ENCODE measurements around the gene METTL8. TPM values are rescaled to one million over a fixed set of nuclear protein-coding genes. Genes with fewer than 3 reads are reported as not detected.
"Not testable (repeated sequence)": the region's sequence is repeated elsewhere in the genome, so short reads cannot be mapped to it uniquely, and the experiment has no call there.

Gene METTL8
- total RNA-seq, 2 donors from 2014 or later = 25.6 to 31.0 TPM

GRCh38 chr2:171441470-171441869, 7.7 kb upstream of the METTL8 start:
- ATAC-seq (replicated peaks in 1 of 2) (no peak), DNase-seq (no peak)
- peaks cover 4 to 32% of the 10 kb centered on the region in 2 donors for H3K36me3 Mint-ChIP-seq (ENCODE audit: insufficient read depth in 2 of 2)
- H3K4me1 Mint-ChIP-seq (ENCODE audit: low read depth) = peaks cover 12% of the 10 kb centered on the region
- H3K27me3 Mint-ChIP-seq (ENCODE audit: low read depth) = no peaks in the 10 kb centered on the region
- no peak overlapping the region for H3K4me3 Mint-ChIP-seq
- H3K27ac Mint-ChIP-seq = no peak overlapping the region
- no peaks in the 10 kb centered on the region for H3K9me3 Mint-ChIP-seq

DNA sequence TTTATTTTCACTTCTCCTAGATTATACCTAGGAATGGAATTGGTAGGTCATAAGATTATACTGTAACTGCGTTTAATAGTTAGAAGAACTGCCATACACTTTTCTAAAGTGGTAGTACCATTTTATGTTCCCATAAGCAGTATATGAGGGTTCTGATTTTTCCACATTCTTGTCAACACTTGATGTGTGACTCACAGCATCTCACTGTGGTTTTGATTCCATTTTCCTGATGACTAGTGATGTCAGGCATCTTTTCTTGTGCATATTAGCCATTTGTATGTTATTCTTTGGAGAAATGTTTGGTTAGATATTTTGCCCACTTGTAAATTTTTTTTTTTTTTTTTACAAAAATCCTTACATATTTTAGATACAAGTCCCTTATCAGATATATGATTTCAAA, 2.5 kb upstream of the METTL8 start:
- no peak for DNase-seq
- no peak overlapping the region for H3K27ac Mint-ChIP-seq
- H3K36me3 Mint-ChIP-seq (ENCODE audit: insufficient read depth in 2 of 2) = peaks cover 4 to 38% of the 10 kb centered on the region in 2 donors
- peaks cover 50% of the 10 kb centered on the region for H3K4me1 Mint-ChIP-seq (ENCODE audit: low read depth)
- ATAC-seq (replicated peaks in 1 of 2) = no peak
- H3K4me3 Mint-ChIP-seq = no peak overlapping the region
- H3K27me3 Mint-ChIP-seq (ENCODE audit: low read depth) = no peaks in the 10 kb centered on the region
- no peaks in the 10 kb centered on the region for H3K9me3 Mint-ChIP-seq

DNA sequence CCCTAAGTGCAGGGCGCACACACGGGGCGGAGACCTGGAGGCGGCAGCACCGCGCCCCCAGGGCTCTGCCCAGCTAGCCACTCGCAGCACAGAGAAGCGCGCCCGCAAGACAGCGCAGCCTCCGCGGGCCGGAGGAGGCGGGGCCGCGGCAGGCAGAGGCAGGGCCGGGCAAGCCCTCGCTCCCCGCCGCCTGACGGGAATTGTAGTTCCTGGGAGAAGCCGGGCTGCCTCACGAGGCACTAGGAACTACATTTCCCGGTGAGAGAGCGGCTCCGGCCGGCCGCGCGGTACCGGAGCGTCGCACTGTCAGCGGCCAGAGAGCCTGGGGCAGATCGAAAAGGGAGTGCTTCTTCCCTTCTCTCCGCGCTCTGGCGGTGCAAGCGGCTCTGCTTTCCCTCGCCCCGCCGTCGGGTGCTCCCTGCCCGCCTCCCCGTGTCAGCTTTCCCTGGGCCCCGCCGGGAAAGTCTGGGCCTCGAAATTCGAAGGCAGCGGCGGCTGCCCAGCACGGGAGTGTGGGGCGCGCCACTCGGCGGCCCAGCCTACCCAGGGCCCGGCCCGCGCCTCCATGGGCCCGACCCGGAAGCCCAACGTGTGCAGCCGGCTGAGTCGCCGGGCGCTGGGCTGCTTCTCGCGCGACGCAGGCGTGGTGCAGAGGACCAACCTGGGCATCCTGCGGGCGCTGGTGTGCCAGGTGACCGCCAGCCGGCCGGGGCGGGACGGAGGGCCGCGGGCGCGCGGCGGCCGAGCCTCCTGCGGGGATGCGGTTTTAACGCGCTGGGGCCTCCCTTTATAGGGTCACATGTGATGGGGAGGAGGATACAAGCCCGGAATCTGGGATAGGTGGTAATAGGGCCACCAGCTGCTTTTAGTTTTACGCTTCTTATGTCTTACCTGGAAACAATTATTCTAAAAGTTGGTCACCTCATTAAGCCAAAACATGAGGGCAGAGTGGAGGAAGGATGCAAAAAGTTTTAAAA, 511 bp upstream of the METTL8 start, which contains the start of gene DCAF17:
TSS of gene DCAF17 (plus strand) at position 214 of the 977 bp plus-strand sequence. CDS start at position 566, 352 bp downstream.
- Mint-ChIP-seq H3K27me3 (ENCODE audit: low read depth) (no peaks in the 10 kb centered on the region), H3K9me3 (no peaks in the 10 kb centered on the region), H3K4me3 (peak within 1 kb of the TSS; percentile 98 to 100), H3K36me3 (ENCODE audit: insufficient read depth in 2 of 2) (peaks cover 6 to 40% of the 10 kb centered on the region in 2 donors), H3K27ac (peak within 1 kb of the TSS; percentile 98), H3K4me1 (ENCODE audit: low read depth) (peaks cover 52% of the 10 kb centered on the region)
- DNase-seq (peak; percentile 96 to 97), ATAC-seq (replicated peaks in 1 of 2) (peak; percentile 92 to 93)

- peak in 1 of 2 donors; percentile 10 for ATAC-seq (replicated peaks in 1 of 2)
- Mint-ChIP-seq H3K4me3 (peak overlapping the region; percentile 98 to 100), H3K27me3 (ENCODE audit: low read depth) (no peaks in the 10 kb centered on the region), H3K9me3 (no peaks in the 10 kb centered on the region), H3K27ac (peak overlapping the region; percentile 98), H3K4me1 (ENCODE audit: low read depth) (peaks cover 62% of the 10 kb centered on the region), H3K36me3 (ENCODE audit: insufficient read depth in 2 of 2) (peaks cover 6 to 33% of the 10 kb centered on the region in 2 donors)
- peak; percentile 52 to 54 for DNase-seq
Measured at GRCh38 chr2:171432969-171433762, 624 bp downstream of the METTL8 start.

- ATAC-seq (replicated peaks in 1 of 2) (no peak), DNase-seq (peak in 1 of 2 donors; percentile 16)
- Mint-ChIP-seq H3K27me3 (ENCODE audit: low read depth) (no peaks in the 10 kb centered on the region), H3K4me3 (peak overlapping the region; percentile 98 to 100), H3K4me1 (ENCODE audit: low read depth) (peaks cover 55% of the 10 kb centered on the region), H3K27ac (peak overlapping the region; percentile 98), H3K36me3 (ENCODE audit: insufficient read depth in 2 of 2) (peaks cover 4 to 26% of the 10 kb centered on the region in 2 donors), H3K9me3 (no peaks in the 10 kb centered on the region)
Measured at GRCh38 chr2:171432206-171432968, 1.4 kb downstream of the METTL8 start.

DNA sequence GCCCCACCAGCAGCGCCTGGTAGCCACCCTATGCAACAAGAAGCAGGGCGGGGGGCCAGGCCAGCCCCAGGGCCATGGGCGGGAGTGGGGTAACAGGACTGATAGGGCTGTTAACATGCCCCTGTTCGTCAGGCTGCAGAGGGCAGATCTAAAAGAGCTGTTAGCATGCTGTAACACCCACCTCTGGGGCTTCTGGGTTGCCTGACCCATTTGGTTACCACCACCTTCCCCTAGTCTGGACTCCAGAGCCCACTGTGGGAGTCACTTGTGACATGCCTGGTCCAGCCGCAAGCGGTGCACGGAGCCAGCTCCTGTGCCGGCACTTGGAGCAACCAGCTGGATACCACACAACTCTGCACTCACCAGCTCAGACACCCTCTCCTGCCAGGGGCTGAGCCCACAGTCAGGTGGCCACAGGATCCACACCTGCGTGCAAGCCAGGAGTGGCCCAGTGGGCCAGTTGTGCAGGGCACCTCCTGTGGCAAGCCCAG, 2.1 kb downstream of the METTL8 start:
- H3K27me3 Mint-ChIP-seq (ENCODE audit: low read depth) = no peaks in the 10 kb centered on the region
- peak overlapping the region; percentile 98 to 100 for H3K4me3 Mint-ChIP-seq
- H3K36me3 Mint-ChIP-seq (ENCODE audit: insufficient read depth in 2 of 2) = peaks cover 4 to 27% of the 10 kb centered on the region in 2 donors
- no peak for DNase-seq
- H3K27ac Mint-ChIP-seq = peak overlapping the region; percentile 98
- no peak for ATAC-seq (replicated peaks in 1 of 2)
- H3K9me3 Mint-ChIP-seq = peaks cover 0 to 3% of the 10 kb centered on the region in 2 donors
- peaks cover 53% of the 10 kb centered on the region for H3K4me1 Mint-ChIP-seq (ENCODE audit: low read depth)

DNA sequence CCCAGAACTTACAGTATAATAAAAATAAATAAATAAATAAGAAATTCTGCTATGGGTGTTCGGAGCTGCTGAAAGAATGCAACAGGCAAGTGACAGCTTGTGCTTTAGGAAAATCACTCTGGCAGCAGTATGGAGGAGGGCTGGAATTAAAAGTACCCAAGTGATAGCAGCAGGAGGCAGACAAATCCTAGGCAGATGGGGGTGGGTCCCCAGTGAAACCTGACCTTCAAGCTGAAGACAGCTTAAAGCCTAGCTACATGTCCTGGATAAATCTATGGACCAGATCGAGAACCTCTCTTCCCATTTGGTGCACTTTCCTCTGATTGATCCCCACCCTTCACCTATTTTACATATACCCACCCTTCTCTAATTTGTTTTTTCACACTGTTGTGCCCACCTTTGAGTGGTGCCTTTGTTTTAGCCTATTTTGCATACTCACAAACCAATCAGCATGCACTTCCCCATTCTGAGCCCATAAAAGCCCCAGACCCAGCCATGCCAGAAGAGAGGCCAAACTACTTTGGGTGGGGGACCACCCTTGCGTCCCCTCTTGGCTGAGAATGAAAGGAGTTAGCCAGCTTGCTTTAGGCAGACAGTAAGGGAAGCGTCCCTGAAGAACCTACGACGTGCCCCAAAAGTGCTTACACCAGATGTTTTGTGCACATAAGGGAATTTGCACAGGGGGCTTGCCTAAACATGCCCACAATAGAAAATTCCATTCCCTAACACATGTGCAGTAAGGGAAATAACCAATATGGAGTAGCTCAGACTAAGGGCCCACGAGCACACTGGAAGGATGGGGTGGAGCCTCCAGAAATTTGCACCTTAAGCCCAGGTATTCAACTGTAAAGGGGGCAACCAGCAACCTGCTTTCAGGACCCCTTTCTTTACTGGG, 3.0 kb downstream of the METTL8 start:
- H3K27ac Mint-ChIP-seq = no peak overlapping the region
- peaks cover 0 to 3% of the 10 kb centered on the region in 2 donors for H3K9me3 Mint-ChIP-seq
- DNase-seq (no peak), ATAC-seq (replicated peaks in 1 of 2) (no peak)
- H3K27me3 Mint-ChIP-seq (ENCODE audit: low read depth) = no peaks in the 10 kb centered on the region
- H3K4me1 Mint-ChIP-seq (ENCODE audit: low read depth) = peaks cover 45% of the 10 kb centered on the region
- H3K36me3 Mint-ChIP-seq (ENCODE audit: insufficient read depth in 2 of 2) = peaks cover 4 to 20% of the 10 kb centered on the region in 2 donors
- H3K4me3 Mint-ChIP-seq = no peak overlapping the region

DNA sequence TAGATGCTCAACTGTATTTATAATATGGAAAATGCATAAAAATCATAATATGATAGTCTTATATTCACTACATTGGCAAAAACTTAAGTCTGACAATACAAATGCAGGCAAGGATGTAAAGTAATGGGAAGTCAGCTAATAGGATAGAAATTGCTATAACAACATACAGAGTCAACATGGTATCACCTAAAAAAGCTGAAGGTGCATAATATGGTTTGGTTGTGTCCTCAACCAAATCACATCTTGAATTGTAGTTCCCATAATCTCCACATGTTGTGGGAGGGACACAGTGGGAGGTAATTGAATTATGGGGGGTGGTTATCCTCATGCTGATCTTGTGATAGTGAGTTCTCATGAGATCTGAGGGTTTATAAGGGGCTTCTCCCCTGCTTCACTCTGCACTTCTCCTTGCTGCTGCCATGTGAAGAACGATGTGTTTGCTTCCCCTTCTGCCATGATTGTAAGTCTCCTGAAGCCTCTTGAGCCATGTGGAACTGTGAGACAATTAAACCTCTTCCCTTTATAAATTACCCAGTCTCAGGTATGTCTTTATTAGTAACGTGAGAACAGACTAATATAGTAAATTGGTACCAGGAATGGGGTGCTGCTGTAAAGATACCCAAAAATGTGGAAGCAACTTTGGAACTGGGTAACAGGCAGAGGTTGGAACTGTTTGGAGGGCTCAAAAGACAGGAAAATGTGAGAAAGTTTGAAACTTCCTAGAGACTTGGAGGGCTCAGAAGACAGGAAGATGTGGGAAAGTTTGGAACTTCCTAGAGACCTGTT, 10.9 kb downstream of the METTL8 start:
- not testable (repeated sequence) for H3K4me3 Mint-ChIP-seq; ATAC-seq (replicated peaks in 1 of 2); H3K27me3 Mint-ChIP-seq (ENCODE audit: low read depth); H3K27ac Mint-ChIP-seq; DNase-seq
- peaks cover 20% of the 10 kb centered on the region for H3K4me1 Mint-ChIP-seq (ENCODE audit: low read depth)
- H3K36me3 Mint-ChIP-seq (ENCODE audit: insufficient read depth in 2 of 2) = peaks cover 19 to 38% of the 10 kb centered on the region in 2 donors
- peaks cover 8 to 14% of the 10 kb centered on the region in 2 donors for H3K9me3 Mint-ChIP-seq

DNA sequence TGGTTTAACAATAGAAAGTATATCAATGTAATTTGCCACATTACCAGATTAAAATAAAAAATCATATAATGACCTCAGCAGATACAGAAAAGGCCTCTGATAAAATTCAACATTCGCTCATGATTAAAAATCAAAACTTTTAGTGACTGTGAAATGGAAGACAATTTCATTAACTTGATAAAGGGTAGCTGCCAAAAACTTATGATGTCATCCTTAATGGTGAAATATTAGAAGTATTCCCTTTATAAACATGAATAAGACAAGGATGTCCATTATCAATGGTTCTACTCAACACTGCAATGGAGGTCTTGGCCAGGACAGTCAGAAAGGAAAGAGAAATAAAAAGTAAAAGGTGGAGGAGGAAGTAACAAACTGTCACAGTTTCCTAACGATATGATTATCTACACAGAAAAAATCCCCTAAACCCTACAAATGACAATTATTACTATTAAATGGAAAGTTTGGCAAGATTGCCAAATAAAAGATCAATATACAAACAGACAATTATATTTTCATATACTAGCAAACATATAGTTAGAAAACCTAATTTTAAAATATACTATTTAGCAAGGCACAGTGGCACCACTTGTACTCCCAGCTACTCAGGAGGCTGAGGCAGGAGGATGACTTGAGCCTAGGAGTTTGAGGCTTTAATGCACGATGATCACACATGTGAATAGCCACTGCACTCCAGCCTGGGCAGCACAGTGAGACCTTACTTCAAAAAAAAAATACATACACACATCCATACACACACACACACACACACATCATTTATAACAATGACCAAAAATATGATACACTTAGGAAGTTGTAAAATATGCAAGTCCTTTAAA, 12.8 kb downstream of the METTL8 start:
- peak in 1 of 2 donors; percentile 53 for ATAC-seq (replicated peaks in 1 of 2)
- H3K4me1 Mint-ChIP-seq (ENCODE audit: low read depth) = peaks cover 30% of the 10 kb centered on the region
- peaks cover 17 to 32% of the 10 kb centered on the region in 2 donors for H3K36me3 Mint-ChIP-seq (ENCODE audit: insufficient read depth in 2 of 2)
- peaks cover 5 to 14% of the 10 kb centered on the region in 2 donors for H3K9me3 Mint-ChIP-seq
- DNase-seq = no peak
- H3K27ac Mint-ChIP-seq = peak overlapping the region; percentile 93
- H3K4me3 Mint-ChIP-seq = peak overlapping the region in 1 of 2 donors; percentile 55
- no peaks in the 10 kb centered on the region for H3K27me3 Mint-ChIP-seq (ENCODE audit: low read depth)

DNA sequence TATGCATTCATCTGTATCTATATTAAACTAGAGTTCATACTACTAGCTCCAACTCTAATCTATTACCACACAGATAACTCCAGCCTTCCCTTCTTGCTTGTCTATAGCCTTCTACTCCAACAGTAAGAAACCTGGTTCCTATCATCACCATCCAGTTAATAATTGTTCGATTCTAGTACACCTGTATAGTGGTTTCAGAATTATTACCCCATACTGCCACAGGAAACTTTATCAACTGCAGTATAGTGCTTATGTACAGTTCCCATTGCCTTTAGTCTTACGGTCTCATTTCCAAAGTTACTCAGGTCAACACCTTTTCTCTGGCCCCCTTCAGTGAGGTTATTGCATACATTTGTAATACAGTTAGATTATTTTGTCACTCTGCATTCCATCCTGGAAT, 14.5 kb downstream of the METTL8 start:
- peaks cover 43% of the 10 kb centered on the region for H3K4me1 Mint-ChIP-seq (ENCODE audit: low read depth)
- ATAC-seq (replicated peaks in 1 of 2) (no peak), DNase-seq (no peak)
- H3K9me3 Mint-ChIP-seq = peaks cover 5 to 10% of the 10 kb centered on the region in 2 donors
- peaks cover 11 to 26% of the 10 kb centered on the region in 2 donors for H3K36me3 Mint-ChIP-seq (ENCODE audit: insufficient read depth in 2 of 2)
- H3K4me3 Mint-ChIP-seq = no peak overlapping the region
- H3K27me3 Mint-ChIP-seq (ENCODE audit: low read depth) = no peaks in the 10 kb centered on the region
- peak overlapping the region; percentile 13 for H3K27ac Mint-ChIP-seq

Measured in activated T-cell treated with anti-CD3 and anti-CD28 coated beads, Interleukin-2, amount 50 U/mL, for 72 hours (primary cell).